NCI-H146 (cell line): ENCODE results near the gene OVOL2.
"Not testable (repeated sequence)": the region's sequence is repeated elsewhere in the genome, so short reads cannot be mapped to it uniquely, and the experiment has no call there.

Experiments
- DNase-seq: peaks from one replicate; lab custom pipeline; 2025; lab: John Stamatoyannopoulos, UW

The OVOL2 gene

GRCh38 chr20:18057101-18057993 lies at the start of gene OVOL2:
Gene OVOL2 (minus strand): TSS chr20:18057916. CDS start chr20:18057634, 282 bp downstream.
- peak; percentile 78 for DNase-seq

GRCh38 chr20:18103497-18103896 lies 45.8 kb upstream of the OVOL2 start:
- peak; percentile 95 for DNase-seq

GRCh38 chr20:18101125-18101810 lies 43.6 kb upstream of the OVOL2 start:
- peak; percentile 12 for DNase-seq

GRCh38 chr20:18100569-18100968 lies 42.9 kb upstream of the OVOL2 start:
- DNase-seq: not testable (repeated sequence)

- DNase-seq: no peak
Measured at GRCh38 chr20:18094191-18094590, 36.5 kb upstream of the OVOL2 start.

GRCh38 chr20:18093388-18093787 lies 35.7 kb upstream of the OVOL2 start:
- DNase-seq: no peak

GRCh38 chr20:18092890-18093289 lies 35.2 kb upstream of the OVOL2 start:
- DNase-seq: peak; percentile 17

- no peak for DNase-seq
Measured at GRCh38 chr20:18091623-18092022, 33.9 kb upstream of the OVOL2 start.

- DNase-seq: no peak
Measured at GRCh38 chr20:18090477-18090876, 32.8 kb upstream of the OVOL2 start.

GRCh38 chr20:18090044-18090443 lies 32.3 kb upstream of the OVOL2 start:
- no peak for DNase-seq

GRCh38 chr20:18088841-18089240 lies 31.1 kb upstream of the OVOL2 start:
- not testable (repeated sequence) for DNase-seq

GRCh38 chr20:18088298-18088697 lies 30.6 kb upstream of the OVOL2 start:
- not testable (repeated sequence) for DNase-seq

- no peak for DNase-seq
Measured at GRCh38 chr20:18087054-18087453, 29.3 kb upstream of the OVOL2 start.

- DNase-seq: not testable (repeated sequence)
Measured at GRCh38 chr20:18080836-18081235, 23.1 kb upstream of the OVOL2 start.

- no peak for DNase-seq
Measured at GRCh38 chr20:18079756-18080353, 22.1 kb upstream of the OVOL2 start.

GRCh38 chr20:18077157-18077556 lies 19.4 kb upstream of the OVOL2 start:
- no peak for DNase-seq

- DNase-seq: no peak
Measured at GRCh38 chr20:18072532-18072931, 14.8 kb upstream of the OVOL2 start.

GRCh38 chr20:18066421-18067333 lies 9.0 kb upstream of the OVOL2 start:
- DNase-seq: no peak

- no peak for DNase-seq
Measured at GRCh38 chr20:18063676-18064075, 6.0 kb upstream of the OVOL2 start.

- no peak for DNase-seq
Measured at GRCh38 chr20:18059603-18060002, 1.9 kb upstream of the OVOL2 start.

GRCh38 chr20:18058661-18059467 lies 1.1 kb upstream of the OVOL2 start:
- DNase-seq: peak; percentile 95
